Astrocyte (in vitro differentiated cells and primary cell): ENCODE measurements around the gene TTC9C. TPM values are rescaled to one million over a fixed set of nuclear protein-coding genes. Genes with fewer than 3 reads are reported as not detected.
A peak's percentile ranks its signal among the peaks of the same experiment; 100 is the strongest.
"Not testable (repeated sequence)": the region's sequence is repeated elsewhere in the genome, so short reads cannot be mapped to it uniquely, and the experiment has no call there.

Experiments
- DNase-seq: peaks from one replicate; pipeline ENCODE4 v3.0.0-alpha.2; 2010; ENCODE audit warnings: low read depth
- FAIRE-seq: peaks from 2 replicates; lab custom pipeline; 2011; peaks lifted over from hg19 to GRCh38; lab: Jason Lieb, UNC
- H2AFZ ChIP-seq: 2 replicates; pipeline ENCODE4 v1.6.0; 2012; ENCODE audit warnings: low read depth, low read length, inconsistent platforms
- H3K27ac ChIP-seq: 2 replicates; pipeline ENCODE4 v1.5.1; 2011; ENCODE audit warnings: low read depth, low read length, inconsistent platforms
- H3K27me3 ChIP-seq: 2 replicates; pipeline ENCODE4 v1.6.0; 2011; ENCODE audit warnings: low read length, inconsistent platforms; ENCODE audit not compliant: insufficient read depth
- H3K36me3 ChIP-seq: 2 replicates; pipeline ENCODE4 v1.5.1; 2011; ENCODE audit warnings: low read length, inconsistent platforms; ENCODE audit not compliant: insufficient read depth
- H3K4me1 ChIP-seq: 2 replicates; pipeline ENCODE4 v1.5.1; 2011; ENCODE audit warnings: low read length, inconsistent platforms; ENCODE audit not compliant: insufficient read depth
- H3K4me2 ChIP-seq: 2 replicates; pipeline ENCODE4 v1.6.0; 2012; ENCODE audit warnings: low read length, inconsistent platforms
- H3K4me3 ChIP-seq: 2 replicates; pipeline ENCODE4 v1.5.1; 2011; ENCODE audit warnings: low read depth, mild to moderate bottlenecking, low read length, inconsistent platforms; ENCODE audit not compliant: insufficient read depth
- H3K79me2 ChIP-seq: 2 replicates; pipeline ENCODE4 v1.6.0; 2012; ENCODE audit warnings: mild to moderate bottlenecking, low read length, inconsistent platforms; ENCODE audit not compliant: insufficient read depth
- H3K9ac ChIP-seq: 2 replicates; pipeline ENCODE4 v1.6.0; 2012; ENCODE audit warnings: mild to moderate bottlenecking, low read length, inconsistent platforms
- H3K9me3 ChIP-seq: 2 replicates; pipeline ENCODE4 v1.5.1; 2012; ENCODE audit warnings: low read depth, mild to moderate bottlenecking, low read length, inconsistent platforms; ENCODE audit not compliant: insufficient read depth
- H4K20me1 ChIP-seq: 2 replicates; pipeline ENCODE4 v1.6.0; 2012; ENCODE audit warnings: low read length, inconsistent platforms; ENCODE audit not compliant: insufficient read depth
- H3K27ac Mint-ChIP-seq: one replicate; pipeline ENCODE4 v1.8.0; 2021; ENCODE audit warnings: mild to moderate bottlenecking, mixed read lengths; ENCODE audit not compliant: unreplicated experiment
- H3K27me3 Mint-ChIP-seq: one replicate; pipeline ENCODE4 v1.8.0; 2021; ENCODE audit warnings: low read depth, mixed read lengths; ENCODE audit not compliant: unreplicated experiment
- H3K36me3 Mint-ChIP-seq: one replicate; pipeline ENCODE4 v1.8.0; 2021; ENCODE audit warnings: low read depth, mixed read lengths; ENCODE audit not compliant: unreplicated experiment
- H3K4me1 Mint-ChIP-seq: one replicate; pipeline ENCODE4 v1.8.0; 2021; ENCODE audit warnings: low read depth, mixed read lengths; ENCODE audit not compliant: unreplicated experiment
- H3K4me3 Mint-ChIP-seq: one replicate; pipeline ENCODE4 v1.8.0; 2021; ENCODE audit warnings: mild to moderate bottlenecking, moderate library complexity, mixed read lengths; ENCODE audit not compliant: unreplicated experiment
- H3K9me3 Mint-ChIP-seq: one replicate; pipeline ENCODE4 v1.8.0; 2021; ENCODE audit warnings: mild to moderate bottlenecking, mixed read lengths; ENCODE audit not compliant: unreplicated experiment
- CTCF ChIP-seq: IDR thresholded peaks from 2 replicates; pipeline ENCODE4 v1.5.1; 2011; ENCODE audit warnings: low read depth, mild to moderate bottlenecking, inconsistent platforms, low read length, moderate library complexity; ENCODE audit not compliant: insufficient read depth
- EZH2 ChIP-seq: IDR thresholded peaks from 2 replicates; pipeline ENCODE4 v1.6.1; 2012; ENCODE audit warnings: mild to moderate bottlenecking, low read length, inconsistent platforms; ENCODE audit not compliant: insufficient read depth
- total RNA-seq: library from RNA; stranded (reverse); gene quantifications from 2 replicates; pipeline ENCODE4 v1.2.1, GENCODE V29; 2021

TTC9C gene
- total RNA-seq, 1 donor from 2014 or later, result 51.9 TPM

DNA sequence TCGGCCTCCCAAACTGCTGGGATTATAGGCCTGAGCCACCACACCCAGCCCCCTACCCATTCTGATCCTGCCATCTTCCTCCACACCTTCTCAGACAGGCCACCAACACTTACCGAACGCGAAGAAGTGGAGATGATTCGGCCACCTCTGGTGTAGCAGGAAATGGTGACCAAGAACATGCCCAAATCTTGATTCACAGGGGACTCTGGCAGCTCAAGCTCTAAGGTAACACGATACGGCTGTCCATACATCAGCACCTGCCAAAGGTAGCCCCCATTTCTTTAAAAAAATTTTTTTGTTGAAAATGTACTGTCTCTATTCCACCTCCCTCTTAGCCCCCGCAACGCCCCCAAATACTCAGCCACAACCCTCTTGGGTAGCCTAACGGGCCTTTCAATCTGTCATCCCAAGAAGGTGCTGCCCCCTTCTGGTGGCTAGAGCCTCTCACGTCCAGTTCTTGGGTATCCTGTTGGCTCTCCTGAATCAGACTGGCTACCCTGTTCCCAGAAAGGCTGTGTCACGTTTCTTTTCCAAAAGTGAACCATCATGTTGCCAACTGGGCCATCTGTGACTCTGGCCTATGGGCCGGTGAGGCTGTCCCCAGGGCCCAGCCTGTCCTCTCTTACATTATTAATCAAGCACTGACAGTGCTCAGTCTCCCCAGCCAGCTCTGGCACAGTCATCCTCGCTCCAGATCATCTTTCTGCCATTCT, 33.7 kb upstream of the TTC9C start:
- H3K9me3 Mint-ChIP-seq, result no peaks in the 10 kb centered on the region
- peaks cover 5% of the 10 kb centered on the region for H3K4me1 Mint-ChIP-seq
- DNase-seq, result peak; percentile 55
- H3K36me3 Mint-ChIP-seq, result peaks cover 10% of the 10 kb centered on the region
- Histone ChIP-seq H3K4me1 (peaks cover 5% of the 10 kb centered on the region), H3K4me2 (no peak overlapping the region), H3K4me3 (no peak overlapping the region), H3K27ac (no peak overlapping the region), H4K20me1 (no peaks in the 10 kb centered on the region), H3K9ac (no peak overlapping the region), H3K36me3 (peaks cover 14% of the 10 kb centered on the region), H2AFZ (no peak overlapping the region), H3K9me3 (no peaks in the 10 kb centered on the region), H3K79me2 (no peaks in the 10 kb centered on the region), H3K27me3 (no peaks in the 10 kb centered on the region)
- no peak for TF ChIP-seq EZH2
- peak; percentile 86 for TF ChIP-seq CTCF
- no peak overlapping the region for H3K4me3 Mint-ChIP-seq
- H3K27me3 Mint-ChIP-seq, result no peaks in the 10 kb centered on the region
- no peak for FAIRE-seq
- peak overlapping the region; percentile 59 for H3K27ac Mint-ChIP-seq

DNA sequence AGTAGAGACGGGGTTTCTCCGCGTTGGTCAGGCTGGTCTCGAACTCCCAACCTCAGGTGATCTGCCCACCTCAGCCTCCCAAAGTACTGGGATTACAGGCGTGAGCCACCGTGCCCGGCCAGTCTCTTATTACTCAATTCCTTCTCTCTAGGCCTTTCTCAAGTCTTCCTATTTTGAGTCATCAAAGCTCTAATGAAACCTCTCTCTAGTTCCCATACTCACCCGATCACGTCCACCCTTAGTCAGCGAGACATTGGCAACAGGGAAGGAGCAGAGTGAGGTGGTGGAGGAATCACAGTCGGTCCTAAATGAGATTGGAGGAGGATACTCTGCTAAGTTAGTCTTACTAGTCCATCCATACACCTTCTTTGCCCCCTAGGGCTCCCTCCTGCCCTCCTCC, 26.0 kb upstream of the TTC9C start:
- no peaks in the 10 kb centered on the region for H4K20me1 ChIP-seq
- Mint-ChIP-seq H3K27ac (no peak overlapping the region), H3K9me3 (no peaks in the 10 kb centered on the region), H3K27me3 (no peaks in the 10 kb centered on the region), H3K4me1 (peaks cover 14% of the 10 kb centered on the region), H3K4me3 (peak overlapping the region; percentile 41), H3K36me3 (peaks cover 8% of the 10 kb centered on the region)
- no peak overlapping the region for H3K4me3 ChIP-seq
- peaks cover 10% of the 10 kb centered on the region for H3K36me3 ChIP-seq
- no peaks in the 10 kb centered on the region for H3K9me3 ChIP-seq
- no peak overlapping the region for H3K9ac ChIP-seq
- FAIRE-seq (no peak), DNase-seq (no peak)
- no peak overlapping the region for H3K27ac ChIP-seq
- no peak overlapping the region for H2AFZ ChIP-seq
- TF ChIP-seq EZH2 (no peak), CTCF (no peak)
- no peak overlapping the region for H3K4me2 ChIP-seq
- peaks cover 5% of the 10 kb centered on the region for H3K79me2 ChIP-seq
- H3K27me3 ChIP-seq, result no peaks in the 10 kb centered on the region
- peaks cover 16% of the 10 kb centered on the region for H3K4me1 ChIP-seq

GRCh38 chr11:62703921-62704320, 24.4 kb upstream of the TTC9C start:
- H3K9me3 ChIP-seq, result not testable (repeated sequence)

More at GRCh38 chr11:62703921-62704320, 24.4 kb upstream of the TTC9C start:
- not testable (repeated sequence) for H2AFZ ChIP-seq, H3K4me3 Mint-ChIP-seq, H4K20me1 ChIP-seq, H3K27me3 Mint-ChIP-seq, H3K9me3 Mint-ChIP-seq, H3K79me2 ChIP-seq, H3K27ac ChIP-seq, H3K27ac Mint-ChIP-seq, H3K4me2 ChIP-seq, DNase-seq, FAIRE-seq, H3K36me3 Mint-ChIP-seq, H3K27me3 ChIP-seq, H3K4me3 ChIP-seq, H3K9ac ChIP-seq
- H3K4me1 Mint-ChIP-seq, result peaks cover 24% of the 10 kb centered on the region
- peaks cover 10% of the 10 kb centered on the region for H3K36me3 ChIP-seq
- H3K4me1 ChIP-seq, result peaks cover 23% of the 10 kb centered on the region
